Ishikawa (cell line): ENCODE measurements around the gene CCDC169.

Source experiments
- CEBPB ChIP-seq: IDR thresholded peaks from 2 replicates; pipeline ENCODE4 v1.6.1; 2012
- CREB1 ChIP-seq: IDR thresholded peaks from 2 replicates; pipeline ENCODE4 v1.6.1; 2012; ENCODE audit warnings: low read depth
- EGR1 ChIP-seq: IDR thresholded peaks from 2 replicates; pipeline ENCODE4 v1.6.1; 2012
- EP300 ChIP-seq: IDR thresholded peaks from 2 replicates; pipeline ENCODE4 v1.6.1; 2012; ENCODE audit warnings: borderline replicate concordance
- FOXM1 ChIP-seq: IDR thresholded peaks from 2 replicates; pipeline ENCODE4 v1.6.1; 2012; ENCODE audit warnings: low read depth, borderline replicate concordance
- NFIC ChIP-seq: IDR thresholded peaks from 2 replicates; pipeline ENCODE4 v1.6.1; 2012
- RAD21 ChIP-seq: IDR thresholded peaks from 2 replicates; pipeline ENCODE4 v1.6.1; 2012; ENCODE audit warnings: low read depth
- TAF1 ChIP-seq: IDR thresholded peaks from 2 replicates; pipeline ENCODE4 v1.6.1; 2012; ENCODE audit warnings: low read depth, mild to moderate bottlenecking
- TCF12 ChIP-seq: IDR thresholded peaks from 2 replicates; pipeline ENCODE4 v1.6.1; 2012; ENCODE audit warnings: low read depth
- TEAD4 ChIP-seq: IDR thresholded peaks from 2 replicates; pipeline ENCODE4 v1.6.1; 2012
- USF1 ChIP-seq: IDR thresholded peaks from 2 replicates; pipeline ENCODE4 v1.6.1; 2012
- YY1 ChIP-seq: IDR thresholded peaks from 2 replicates; pipeline ENCODE4 v1.6.1; 2012; ENCODE audit warnings: low read depth
- ZBTB7A ChIP-seq: IDR thresholded peaks from 2 replicates; pipeline ENCODE4 v1.6.1; 2012; ENCODE audit warnings: low read depth
- TF ChIP-seq, protein P1 (sequence below): IDR thresholded peaks from 2 replicates; pipeline ENCODE4 v1.6.1; 2012
- TF ChIP-seq, protein P2 (sequence below): IDR thresholded peaks from 2 replicates; pipeline ENCODE4 v1.6.1; 2012; ENCODE audit warnings: low read depth, mild to moderate bottlenecking

CCDC169 gene

DNA sequence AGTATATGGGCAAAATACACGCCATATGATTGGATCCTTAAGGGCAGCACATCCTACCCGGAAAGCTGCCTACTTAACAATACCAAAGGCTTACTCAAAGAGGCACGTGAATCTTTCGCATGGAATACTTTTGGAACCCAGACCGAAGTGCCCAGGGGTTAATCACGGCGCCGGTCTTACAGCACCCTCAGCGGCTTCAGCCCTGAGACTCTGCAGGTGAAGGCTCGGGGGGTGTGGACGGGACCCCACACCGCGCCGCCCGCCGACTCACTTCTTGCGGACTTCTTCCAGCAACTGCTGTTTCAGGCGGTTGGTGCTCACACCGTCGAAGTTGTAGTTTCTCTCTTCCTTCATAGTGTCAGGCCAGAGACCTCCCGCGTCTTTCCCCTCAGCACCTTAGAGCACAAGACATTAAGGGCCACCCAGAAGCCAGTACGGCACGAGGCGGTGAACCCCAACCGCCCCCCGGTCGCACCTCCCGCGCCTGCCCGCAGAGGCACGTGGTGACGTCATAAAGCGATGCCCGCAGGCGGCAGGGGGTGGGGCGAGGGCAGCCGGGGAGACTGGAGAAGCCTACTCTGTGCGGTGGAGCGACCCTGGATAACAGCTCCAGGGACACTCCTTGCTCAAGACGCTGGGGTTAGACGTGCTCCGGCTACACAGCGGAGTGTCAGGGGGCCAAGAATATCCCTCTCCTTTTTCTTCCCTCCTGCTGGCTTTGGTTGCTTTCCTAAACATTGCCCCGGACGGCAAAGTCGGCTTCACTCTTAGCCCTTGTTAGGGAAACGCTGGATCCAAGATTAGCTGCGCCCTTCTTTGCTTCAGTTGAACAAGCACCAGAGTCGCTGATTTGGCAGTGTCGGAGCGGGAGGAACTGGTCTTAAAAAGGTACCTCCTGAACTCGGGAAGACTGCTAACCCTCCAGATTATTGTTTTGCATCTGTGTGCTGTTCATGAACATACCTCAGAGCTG is at the start of gene CCDC169:
Gene CCDC169 (minus strand): TSS at position 449 of the 973 bp plus-strand sequence. CDS start 95 bp downstream, at position 354.
- TF ChIP-seq, protein P1, sequence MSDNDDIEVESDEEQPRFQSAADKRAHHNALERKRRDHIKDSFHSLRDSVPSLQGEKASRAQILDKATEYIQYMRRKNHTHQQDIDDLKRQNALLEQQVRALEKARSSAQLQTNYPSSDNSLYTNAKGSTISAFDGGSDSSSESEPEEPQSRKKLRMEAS = peak; percentile 81
- TF ChIP-seq EP300 = no peak
- peak; percentile 31; the same call in 1 of the 2 replicates for TF ChIP-seq TEAD4
- no peak for TF ChIP-seq USF1
- no peak for TF ChIP-seq FOXM1
- no peak for TF ChIP-seq NFIC
- TF ChIP-seq RAD21 = no peak
- TF ChIP-seq, protein P2, sequence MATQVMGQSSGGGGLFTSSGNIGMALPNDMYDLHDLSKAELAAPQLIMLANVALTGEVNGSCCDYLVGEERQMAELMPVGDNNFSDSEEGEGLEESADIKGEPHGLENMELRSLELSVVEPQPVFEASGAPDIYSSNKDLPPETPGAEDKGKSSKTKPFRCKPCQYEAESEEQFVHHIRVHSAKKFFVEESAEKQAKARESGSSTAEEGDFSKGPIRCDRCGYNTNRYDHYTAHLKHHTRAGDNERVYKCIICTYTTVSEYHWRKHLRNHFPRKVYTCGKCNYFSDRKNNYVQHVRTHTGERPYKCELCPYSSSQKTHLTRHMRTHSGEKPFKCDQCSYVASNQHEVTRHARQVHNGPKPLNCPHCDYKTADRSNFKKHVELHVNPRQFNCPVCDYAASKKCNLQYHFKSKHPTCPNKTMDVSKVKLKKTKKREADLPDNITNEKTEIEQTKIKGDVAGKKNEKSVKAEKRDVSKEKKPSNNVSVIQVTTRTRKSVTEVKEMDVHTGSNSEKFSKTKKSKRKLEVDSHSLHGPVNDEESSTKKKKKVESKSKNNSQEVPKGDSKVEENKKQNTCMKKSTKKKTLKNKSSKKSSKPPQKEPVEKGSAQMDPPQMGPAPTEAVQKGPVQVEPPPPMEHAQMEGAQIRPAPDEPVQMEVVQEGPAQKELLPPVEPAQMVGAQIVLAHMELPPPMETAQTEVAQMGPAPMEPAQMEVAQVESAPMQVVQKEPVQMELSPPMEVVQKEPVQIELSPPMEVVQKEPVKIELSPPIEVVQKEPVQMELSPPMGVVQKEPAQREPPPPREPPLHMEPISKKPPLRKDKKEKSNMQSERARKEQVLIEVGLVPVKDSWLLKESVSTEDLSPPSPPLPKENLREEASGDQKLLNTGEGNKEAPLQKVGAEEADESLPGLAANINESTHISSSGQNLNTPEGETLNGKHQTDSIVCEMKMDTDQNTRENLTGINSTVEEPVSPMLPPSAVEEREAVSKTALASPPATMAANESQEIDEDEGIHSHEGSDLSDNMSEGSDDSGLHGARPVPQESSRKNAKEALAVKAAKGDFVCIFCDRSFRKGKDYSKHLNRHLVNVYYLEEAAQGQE = no peak
- TF ChIP-seq EGR1 = no peak
- TF ChIP-seq TCF12 = peak; percentile 30; the same call in 1 of the 2 replicates
- TF ChIP-seq CREB1 = peak; percentile 76
- TF ChIP-seq TAF1 = peak; percentile 56; the same call in 1 of the 2 replicates
- TF ChIP-seq YY1 = no peak
- TF ChIP-seq ZBTB7A = peak; percentile 55
- no peak for TF ChIP-seq CEBPB

GRCh38 chr13:36346222-36347083 is 48.8 kb upstream of the CCDC169 start, which contains the start of gene SPART:
TSS of gene SPART (minus strand) at chr13:36346394. CDS start at chr13:36335830, 10,564 bp downstream.
- 0 out of 2 replicates have a peak, but pooled peaks have one; percentile 15 for TF ChIP-seq YY1
- TF ChIP-seq ZBTB7A = no peak
- TF ChIP-seq USF1 = peak; percentile 94
- TF ChIP-seq RAD21 = peak; percentile 80
- TF ChIP-seq, protein P1 = peak; percentile 92

- no peak for TF ChIP-seq ZBTB7A
- TF ChIP-seq, protein P2 = no peak
- TF ChIP-seq, protein P1 = no peak
- TF ChIP-seq CREB1 = no peak
- TF ChIP-seq TAF1 = no peak
- TF ChIP-seq NFIC = no peak
- no peak for TF ChIP-seq RAD21
- no peak for TF ChIP-seq CEBPB
- no peak for TF ChIP-seq TCF12
- no peak for TF ChIP-seq EGR1
- TF ChIP-seq EP300 = no peak
- no peak for TF ChIP-seq YY1
- no peak for TF ChIP-seq FOXM1
- no peak for TF ChIP-seq USF1
- no peak for TF ChIP-seq TEAD4
Measured at GRCh38 chr13:36345438-36346221, 48.0 kb upstream of the CCDC169 start.
